Measurements from ENCODE around the gene HMCN2.
"Not testable (repeated sequence)": the region's sequence is repeated elsewhere in the genome, so short reads cannot be mapped to it uniquely, and the experiment has no call there.

The HMCN2 gene

GRCh38 chr9:130239741-130240241, 25.8 kb upstream of the HMCN2 start:
- DNase-seq, result peak; percentile 17

DNA sequence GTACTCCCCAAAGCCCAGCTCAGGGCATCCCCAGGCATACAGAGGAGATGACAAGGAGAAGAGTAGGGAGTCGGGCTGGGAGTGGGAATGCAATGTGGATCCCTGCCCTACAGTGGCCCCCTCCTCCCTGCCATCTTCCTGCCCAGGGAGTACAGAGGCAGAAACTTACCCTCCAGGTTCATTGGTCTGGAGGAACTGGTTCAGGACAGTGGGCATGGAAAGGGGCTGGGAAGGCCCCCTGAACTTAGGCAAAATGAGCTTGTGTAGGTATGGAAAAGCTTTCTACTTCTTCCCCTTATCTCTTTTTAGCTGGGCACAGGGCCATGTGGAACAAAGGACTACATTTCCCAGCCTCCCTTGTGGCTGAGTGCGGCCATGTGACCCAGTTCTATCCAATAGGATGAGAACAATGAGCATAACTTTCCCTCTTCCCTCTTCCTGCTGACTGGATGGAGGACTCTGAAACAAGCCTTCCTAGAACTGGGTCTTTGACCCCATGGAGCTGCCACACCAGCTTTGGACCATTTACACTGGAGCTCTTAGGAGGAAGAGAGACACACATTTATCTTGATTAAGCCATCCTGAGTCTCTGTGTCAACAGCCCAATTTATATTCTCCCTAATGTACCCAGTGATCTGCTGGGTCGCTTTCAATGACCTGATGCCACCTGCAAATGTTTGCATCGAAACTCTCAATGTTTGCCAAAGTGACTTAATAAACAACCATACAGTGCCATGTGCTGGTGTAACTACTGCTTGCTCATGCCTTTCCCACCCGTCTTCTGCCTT, 25.0 kb upstream of the HMCN2 start:
- DNase-seq, result peak; percentile 69

DNA sequence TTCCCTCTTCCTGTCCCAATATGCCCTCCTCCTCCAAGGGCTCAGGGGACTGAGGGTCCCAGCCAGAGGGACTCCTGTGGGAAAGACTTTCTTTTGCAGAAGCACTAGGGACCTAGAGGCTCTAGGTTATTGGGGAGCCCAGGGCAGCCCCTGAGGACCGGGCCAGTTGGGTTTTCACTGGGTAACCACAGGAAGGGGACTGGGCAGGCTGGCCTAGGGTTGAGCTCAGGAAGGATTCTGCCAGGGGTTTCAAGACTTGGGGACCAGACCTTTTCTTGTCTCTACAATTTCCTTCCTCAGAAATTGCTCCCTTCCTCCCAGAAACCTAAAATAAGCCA, 24.4 kb upstream of the HMCN2 start:
- DNase-seq, result no peak

DNA sequence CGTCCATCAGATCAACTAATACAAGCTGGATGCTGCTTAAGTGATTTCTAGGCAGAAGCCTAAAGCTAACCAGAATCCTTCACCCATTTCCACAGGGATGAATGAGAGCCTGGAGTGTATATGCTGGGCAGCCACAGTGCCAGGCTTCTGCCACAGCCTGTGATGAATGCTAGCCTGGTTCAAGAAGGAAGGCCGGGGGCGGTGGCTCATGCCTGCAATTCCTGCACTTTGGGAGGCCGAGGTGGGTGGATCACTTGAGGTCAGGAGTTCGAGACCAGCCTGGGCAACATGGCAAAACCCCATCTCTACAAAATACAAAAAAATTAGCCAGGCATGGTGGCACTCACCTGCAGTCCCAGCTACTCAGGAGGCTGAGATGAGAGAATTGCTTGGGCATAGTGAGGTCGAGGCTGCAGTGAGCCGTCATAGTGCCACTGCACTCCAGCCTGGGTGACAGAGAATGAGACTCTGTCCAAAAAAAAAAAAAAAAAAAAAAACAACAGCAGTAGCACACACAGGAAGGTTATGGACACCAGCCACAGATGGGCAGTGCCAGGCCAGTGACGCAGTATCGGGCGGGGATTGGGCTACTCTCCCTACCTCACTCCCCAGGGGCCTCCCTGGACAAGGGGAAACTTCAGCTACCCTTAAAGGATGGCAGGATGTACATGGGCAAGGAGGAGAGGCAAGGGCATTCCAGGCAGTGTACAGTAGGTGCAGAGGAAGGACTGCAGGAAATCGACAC, 23.1 kb upstream of the HMCN2 start:
- no peak for DNase-seq

DNA sequence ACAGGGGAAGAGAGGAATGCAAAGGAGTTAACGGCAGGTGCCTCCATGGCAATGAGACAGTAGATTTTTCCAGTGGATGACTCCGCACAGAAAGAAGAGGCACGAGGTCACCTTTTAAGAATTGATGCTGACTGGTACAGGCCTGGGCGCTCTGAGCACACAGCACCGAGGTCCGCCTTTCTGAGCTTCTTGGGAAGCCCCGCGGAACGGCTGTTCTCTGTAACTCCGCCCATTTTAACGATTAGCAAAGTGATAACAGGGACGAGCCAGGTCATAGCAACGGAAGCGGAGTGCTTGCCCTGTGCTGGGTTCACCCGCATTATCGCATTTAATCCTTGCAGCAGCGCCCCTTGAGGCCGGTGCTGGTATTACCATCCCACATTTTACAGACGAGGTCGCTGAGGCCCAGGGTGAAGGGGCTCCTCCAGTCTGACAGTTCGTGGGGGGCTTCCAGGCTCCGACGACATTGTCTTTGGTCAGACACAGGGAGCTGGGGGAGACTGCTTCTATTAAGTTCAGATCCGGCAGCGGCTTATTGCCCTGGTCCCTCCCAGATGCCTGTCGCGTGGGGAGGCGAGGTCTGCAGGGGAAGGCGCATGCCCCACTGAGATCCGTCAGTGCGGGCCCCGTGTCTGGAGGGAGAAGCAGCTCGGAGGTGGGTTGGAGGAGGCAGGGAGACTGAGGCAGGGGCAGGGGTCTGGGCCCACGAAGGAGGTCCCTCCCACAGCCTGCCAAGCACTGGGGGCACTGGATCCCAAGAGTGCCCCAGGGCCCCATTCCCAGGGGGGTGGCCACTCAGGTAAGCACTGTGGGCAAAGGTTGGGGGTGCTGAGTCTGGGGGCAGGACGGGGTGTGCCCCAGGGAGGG, 22.3 kb upstream of the HMCN2 start:
- peak; percentile 88 for DNase-seq

GRCh38 chr9:130243882-130244170, 21.7 kb upstream of the HMCN2 start:
- no peak for DNase-seq

- DNase-seq, result no peak
Measured at GRCh38 chr9:130244548-130245165, 20.9 kb upstream of the HMCN2 start.

DNA sequence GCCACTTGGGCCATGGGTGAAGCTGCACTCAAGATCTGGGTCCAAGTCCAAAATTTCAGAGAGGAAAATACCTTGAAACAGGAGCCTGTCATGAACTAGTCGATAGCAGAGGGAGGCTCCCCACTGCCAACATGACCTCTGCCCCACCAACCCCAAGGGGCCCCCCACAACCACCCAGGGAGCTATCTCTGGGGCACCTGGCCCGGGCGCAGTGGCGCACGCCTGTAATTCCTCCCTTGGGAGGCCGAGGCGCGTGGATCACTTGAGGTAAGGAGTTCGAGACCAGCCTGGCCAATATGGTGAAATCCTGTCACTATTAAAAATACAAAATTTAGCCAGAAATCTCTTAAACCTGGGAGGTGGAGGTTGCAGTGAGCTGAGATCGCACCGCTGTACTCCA, 20.1 kb upstream of the HMCN2 start:
- DNase-seq, result no peak

DNA sequence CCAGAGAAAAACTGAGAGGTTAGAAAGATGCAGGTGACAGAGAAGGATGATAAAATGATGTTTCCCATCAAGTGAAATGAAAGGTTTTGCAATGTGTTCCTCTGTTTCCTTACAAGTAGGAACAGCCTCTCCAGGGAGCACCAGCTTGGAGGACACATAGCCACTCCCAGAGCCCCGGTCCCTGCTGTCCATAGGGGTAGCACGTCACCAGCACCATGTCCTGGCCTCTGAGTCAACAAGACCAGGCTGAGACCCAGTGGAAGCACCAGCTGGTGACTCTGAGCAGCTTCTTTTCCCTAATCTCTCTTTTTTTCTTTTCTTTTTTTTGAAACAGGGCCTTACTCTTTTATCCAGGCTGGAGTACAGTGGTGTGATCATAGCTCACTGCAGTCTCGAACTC, 19.4 kb upstream of the HMCN2 start:
- DNase-seq, result no peak

DNA sequence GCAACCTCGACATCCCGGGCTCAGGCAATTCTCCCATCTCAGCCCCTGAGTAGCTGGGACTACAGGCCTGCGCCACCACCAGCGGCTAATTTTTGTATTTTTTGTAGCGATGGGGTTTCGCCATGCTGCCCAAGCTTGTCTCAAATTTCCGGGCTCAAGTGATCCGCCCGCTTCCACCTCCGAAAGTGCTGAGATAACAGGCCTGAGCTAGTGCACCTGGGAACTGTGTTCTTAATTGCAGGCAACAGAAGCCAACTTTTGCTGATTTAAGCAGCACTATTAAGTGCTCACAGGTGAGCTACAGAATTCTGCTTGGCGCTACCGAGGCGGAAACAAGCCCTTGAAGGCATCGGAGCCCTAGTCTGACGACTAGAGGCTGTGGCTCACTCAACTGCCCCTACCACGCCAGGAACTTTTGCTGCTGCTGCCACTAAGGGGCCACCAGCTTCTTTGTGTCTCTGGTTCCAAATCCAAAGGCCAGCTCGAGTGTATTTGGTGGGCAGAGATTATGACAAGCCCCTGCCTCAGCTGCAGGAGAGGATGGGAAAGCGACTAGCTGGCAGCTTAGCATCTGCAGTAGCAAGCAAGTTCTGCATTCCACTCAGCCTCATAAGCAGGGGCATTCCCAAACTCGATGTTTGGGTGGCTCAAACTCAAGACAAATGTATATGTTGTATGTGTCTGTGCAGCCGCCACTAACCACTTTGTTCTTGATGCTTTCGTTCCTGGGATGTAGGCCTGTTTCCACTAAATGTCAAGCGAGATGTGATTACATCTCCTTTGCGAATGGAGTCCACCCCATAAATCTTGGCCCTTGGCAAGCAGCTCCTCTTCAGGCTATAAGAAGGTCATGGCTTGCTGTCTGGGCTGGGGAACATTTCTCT, 10.6 kb upstream of the HMCN2 start:
- DNase-seq, result no peak

GRCh38 chr9:130255631-130256134, 9.9 kb upstream of the HMCN2 start:
- DNase-seq, result no peak

GRCh38 chr9:130256644-130257043, 8.9 kb upstream of the HMCN2 start:
- no peak for DNase-seq

- not testable (repeated sequence) for DNase-seq
Measured at GRCh38 chr9:130258137-130258536, 7.4 kb upstream of the HMCN2 start.

DNA sequence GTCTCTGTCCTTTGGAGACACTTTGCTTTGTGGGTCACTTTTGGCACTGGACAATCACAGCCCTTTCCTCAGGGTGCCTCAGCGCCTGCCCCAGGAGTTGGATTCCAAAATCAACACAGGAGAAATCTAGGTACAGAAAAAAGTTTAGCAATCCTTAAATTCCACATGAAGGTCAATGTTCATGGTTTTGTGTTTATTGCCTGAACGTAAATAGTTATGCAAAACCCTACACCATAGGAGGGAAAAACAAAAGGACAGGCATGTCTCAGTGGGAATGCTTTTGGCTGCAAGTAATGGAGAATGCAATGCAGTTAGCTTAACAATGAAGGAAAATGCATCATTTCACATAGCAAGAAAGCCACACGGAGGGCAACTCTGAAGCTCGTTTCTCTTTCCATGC, 6.5 kb upstream of the HMCN2 start:
- DNase-seq, result no peak

- DNase-seq, result no peak
Measured at GRCh38 chr9:130260816-130261765, 4.5 kb upstream of the HMCN2 start.

- DNase-seq, result no peak
Measured at GRCh38 chr9:130262061-130262745, 3.4 kb upstream of the HMCN2 start.

- DNase-seq, result no peak
Measured at GRCh38 chr9:130262771-130263170, 2.8 kb upstream of the HMCN2 start.

GRCh38 chr9:130263601-130264413, 1.8 kb upstream of the HMCN2 start:
- DNase-seq, result no peak

Data from CD4-positive, alpha-beta T cell treated with Interleukin-17A for 1 hour (primary cell).